Activated CD4-positive, alpha-beta T cell treated with anti-CD3 and anti-CD28 coated beads for 24 hours (primary cell): Measurements from ENCODE around the gene ST3GAL4.

Experiments
- DNase-seq, 2 donors: peaks; one replicate each; pipeline ENCODE4 v3.0.0-alpha.2; 2020; ENCODE audit warnings: low read depth in 2 of 2

The ST3GAL4 gene

GRCh38 chr11:126407682-126408288 lies 52.3 kb downstream of the ST3GAL4 start:
- DNase-seq = no peak

DNA sequence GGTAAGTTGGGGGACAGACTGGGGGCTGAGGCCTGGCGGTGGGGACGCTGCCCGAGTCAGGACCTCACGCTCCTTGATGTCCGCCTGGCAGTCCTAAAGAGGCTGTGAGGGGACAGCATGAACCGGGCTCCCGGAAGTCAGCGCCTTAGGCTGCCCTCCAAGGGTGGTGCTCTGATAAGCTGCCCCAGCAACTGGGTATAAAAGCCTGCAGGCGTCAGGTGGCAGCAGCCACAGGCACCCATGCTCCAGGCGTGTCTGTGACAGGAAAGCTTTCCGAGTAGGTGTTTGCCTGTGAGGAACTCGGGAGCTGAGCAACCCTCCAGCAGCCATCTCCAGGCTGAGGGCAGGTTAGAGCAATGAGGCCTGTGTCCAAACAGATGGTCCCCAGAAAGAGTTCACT lies 53.0 kb downstream of the ST3GAL4 start:
- DNase-seq = no peak

- no peak for DNase-seq
Measured at GRCh38 chr11:126408901-126409619, 53.6 kb downstream of the ST3GAL4 start.

- DNase-seq = no peak
Measured at GRCh38 chr11:126409620-126409985, 54.1 kb downstream of the ST3GAL4 start.

DNA sequence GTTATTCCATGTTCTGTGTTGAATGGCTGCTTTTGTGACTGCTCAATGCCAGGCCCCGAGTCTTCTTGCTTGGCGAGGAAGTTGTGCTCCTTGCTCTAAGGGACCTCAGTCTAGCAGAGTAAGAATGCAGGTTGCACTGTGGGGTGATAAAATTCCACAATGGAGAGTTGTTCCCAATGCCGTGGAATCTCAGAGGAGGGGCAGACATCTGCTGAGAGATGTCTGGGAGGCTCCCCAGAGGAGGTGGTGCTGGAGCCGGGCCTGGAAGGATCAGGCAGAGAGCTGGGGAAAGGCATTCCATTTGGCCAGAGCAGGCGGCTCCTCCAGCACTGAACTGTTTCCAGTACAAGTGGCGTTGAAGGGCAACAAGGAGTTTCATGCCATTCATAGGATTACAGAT lies 55.2 kb downstream of the ST3GAL4 start:
- DNase-seq = no peak

- DNase-seq = no peak
Measured at GRCh38 chr11:126411971-126412381, 56.5 kb downstream of the ST3GAL4 start.

GRCh38 chr11:126413426-126413825 lies 57.9 kb downstream of the ST3GAL4 start:
- DNase-seq = no peak

- DNase-seq = no peak
Measured at GRCh38 chr11:126413843-126414405, 58.4 kb downstream of the ST3GAL4 start.

DNA sequence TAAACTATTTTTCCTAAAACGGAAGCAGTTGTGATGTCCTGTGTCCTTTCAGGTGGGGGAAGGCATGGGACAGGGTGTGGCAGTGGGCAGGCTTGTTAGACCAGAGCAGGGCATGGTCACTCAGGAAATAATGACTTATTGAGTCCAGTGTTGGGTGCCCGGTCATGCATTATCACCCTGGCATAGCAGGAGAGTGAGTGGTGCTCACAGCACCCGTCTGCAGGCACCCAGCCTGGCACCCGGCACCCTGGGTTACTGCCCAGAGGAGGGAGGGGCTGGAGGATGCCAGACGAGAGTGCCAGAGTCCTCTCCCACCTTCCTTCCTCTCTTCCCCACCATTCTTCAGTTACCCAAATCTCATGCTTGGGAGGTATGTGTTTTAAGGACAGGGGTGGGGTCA lies 59.1 kb downstream of the ST3GAL4 start:
- no peak for DNase-seq

GRCh38 chr11:126415128-126415527 lies 59.6 kb downstream of the ST3GAL4 start:
- no peak for DNase-seq

DNA sequence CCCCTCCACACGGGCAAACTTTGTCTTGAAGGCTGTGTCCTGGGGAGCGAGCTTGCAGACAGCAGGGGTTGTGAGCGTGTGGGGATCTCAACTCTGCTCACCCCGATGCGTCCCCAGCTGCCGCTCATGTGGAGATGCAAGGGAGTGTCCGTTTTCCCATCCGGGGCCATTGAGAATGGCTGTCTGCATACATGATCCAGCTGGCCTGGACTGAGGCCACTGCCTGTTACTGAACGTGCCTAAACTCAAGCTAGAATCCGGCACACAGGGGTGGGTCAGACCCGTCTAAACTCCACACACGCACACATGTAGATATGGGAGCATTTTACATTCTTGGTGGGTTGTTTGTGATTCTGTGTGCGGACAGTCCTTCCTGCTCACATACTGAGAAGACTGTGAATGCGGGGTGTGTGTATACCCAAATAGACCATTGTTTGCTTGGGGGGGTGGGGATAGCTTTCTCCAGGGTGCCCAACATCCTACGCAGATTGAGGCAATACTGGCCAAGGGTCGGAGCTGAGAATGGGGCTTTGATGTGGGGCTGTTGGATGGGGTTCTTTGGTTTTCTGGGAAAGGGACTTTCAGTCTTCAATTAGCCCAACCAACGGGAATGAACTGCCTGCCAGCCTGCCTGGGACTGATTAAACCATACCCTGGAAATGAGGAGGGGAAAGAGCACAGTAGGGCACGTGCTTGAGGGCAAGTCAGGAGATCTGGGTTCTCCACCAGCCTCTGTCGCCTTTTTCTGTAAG lies 60.4 kb downstream of the ST3GAL4 start:
- DNase-seq = no peak

- DNase-seq = peak; percentile 56 to 61
Measured at GRCh38 chr11:126416542-126417090, 61.1 kb downstream of the ST3GAL4 start.

GRCh38 chr11:126417091-126417862 lies 61.8 kb downstream of the ST3GAL4 start:
- DNase-seq = no peak

DNA sequence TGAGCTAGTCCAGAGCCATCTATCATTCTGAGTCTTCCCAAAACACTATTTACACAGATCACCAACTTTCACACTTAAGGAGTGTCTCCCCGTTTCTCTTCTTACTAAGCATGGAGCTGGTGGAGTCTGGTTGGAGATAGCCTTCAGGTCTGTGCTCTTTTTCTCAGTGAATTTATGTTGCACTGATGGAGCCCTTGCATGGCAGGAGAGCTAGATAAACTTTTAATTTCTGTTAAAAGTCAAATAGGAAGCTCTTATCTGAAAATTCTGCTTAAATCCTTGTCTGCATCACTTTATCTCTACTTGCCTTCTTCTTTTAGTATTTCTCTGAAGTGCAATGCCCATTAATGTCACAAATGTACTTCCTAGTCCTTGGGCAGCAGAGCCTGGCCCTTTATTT lies 63.4 kb downstream of the ST3GAL4 start:
- no peak for DNase-seq

- DNase-seq = no peak
Measured at GRCh38 chr11:126419801-126420697, 64.6 kb downstream of the ST3GAL4 start.

DNA sequence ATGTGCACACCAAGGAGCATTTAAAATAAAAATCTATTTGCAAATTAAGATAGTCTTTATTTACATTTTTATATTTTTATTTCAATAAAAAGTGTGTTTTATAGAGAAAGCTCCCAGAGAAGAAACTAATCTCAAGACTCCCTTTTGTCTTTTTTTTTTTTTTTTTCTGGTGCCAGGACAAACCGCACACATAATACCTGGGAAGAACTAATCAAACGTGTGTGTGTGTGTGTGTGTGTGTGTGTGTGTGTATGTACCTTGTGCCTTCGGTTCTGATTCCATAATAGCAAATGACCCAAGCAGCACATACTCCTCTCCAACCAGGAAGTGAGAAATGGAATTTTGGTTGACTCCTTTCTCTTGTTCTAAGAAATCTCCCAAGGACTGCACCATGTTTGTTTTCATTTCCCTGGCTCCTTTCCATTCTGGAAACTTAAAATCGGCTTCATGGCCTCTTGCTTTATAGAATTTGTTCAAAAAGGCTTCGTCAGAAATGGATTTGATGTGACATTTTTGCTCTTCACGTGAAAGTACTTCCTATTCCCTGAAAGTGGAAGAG lies 65.3 kb downstream of the ST3GAL4 start:
- DNase-seq = no peak

DNA sequence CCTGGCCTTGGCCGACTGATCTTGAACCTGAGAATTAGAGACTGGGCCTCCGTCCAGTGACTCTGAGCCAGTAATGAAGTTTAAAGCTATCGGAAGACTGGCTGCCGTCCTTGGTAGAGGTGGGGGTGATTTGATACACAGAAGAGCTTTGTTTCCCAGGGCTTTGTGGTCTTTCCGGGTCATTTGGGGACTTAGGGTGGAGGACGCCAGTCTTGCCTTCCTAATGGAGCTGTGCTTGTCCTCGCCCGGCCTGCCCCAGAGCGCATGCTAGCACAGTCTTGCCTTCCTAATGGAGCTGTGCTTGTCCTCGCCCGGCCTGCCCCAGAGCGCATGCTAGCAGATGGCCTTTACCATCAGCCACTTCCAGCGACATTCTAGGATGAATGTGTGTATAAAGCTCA lies 65.8 kb downstream of the ST3GAL4 start:
- no peak for DNase-seq

- DNase-seq = no peak
Measured at GRCh38 chr11:126422446-126422845, 67.0 kb downstream of the ST3GAL4 start.

- no peak for DNase-seq
Measured at GRCh38 chr11:126423154-126423553, 67.7 kb downstream of the ST3GAL4 start.

GRCh38 chr11:126423743-126424142 lies 68.3 kb downstream of the ST3GAL4 start:
- no peak for DNase-seq
